Measurements from ENCODE around the gene GRID1.

GRCh38 chr10:86413046-86413728 is 46.6 kb upstream of the GRID1 start:
- TF ChIP-seq, protein P1, sequence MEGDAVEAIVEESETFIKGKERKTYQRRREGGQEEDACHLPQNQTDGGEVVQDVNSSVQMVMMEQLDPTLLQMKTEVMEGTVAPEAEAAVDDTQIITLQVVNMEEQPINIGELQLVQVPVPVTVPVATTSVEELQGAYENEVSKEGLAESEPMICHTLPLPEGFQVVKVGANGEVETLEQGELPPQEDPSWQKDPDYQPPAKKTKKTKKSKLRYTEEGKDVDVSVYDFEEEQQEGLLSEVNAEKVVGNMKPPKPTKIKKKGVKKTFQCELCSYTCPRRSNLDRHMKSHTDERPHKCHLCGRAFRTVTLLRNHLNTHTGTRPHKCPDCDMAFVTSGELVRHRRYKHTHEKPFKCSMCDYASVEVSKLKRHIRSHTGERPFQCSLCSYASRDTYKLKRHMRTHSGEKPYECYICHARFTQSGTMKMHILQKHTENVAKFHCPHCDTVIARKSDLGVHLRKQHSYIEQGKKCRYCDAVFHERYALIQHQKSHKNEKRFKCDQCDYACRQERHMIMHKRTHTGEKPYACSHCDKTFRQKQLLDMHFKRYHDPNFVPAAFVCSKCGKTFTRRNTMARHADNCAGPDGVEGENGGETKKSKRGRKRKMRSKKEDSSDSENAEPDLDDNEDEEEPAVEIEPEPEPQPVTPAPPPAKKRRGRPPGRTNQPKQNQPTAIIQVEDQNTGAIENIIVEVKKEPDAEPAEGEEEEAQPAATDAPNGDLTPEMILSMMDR (IDR thresholded peaks at IDR 0.05 in 2 of 3, conservative IDR thresholded peaks at IDR 0.05 in 1 of 3; ENCODE audit: control insufficient read depth in 2 of 3, extremely low read depth in 1 of 3, insufficient read depth in 1 of 3, low read depth in 3 of 3, low read length in 3 of 3): no peak
- TF ChIP-seq SIX5 (IDR thresholded peaks at IDR 0.05; ENCODE audit: low read depth, low read length, severe bottlenecking): no peak
- no peak for TF ChIP-seq ATF3 (IDR thresholded peaks at IDR 0.05; ENCODE audit: borderline replicate concordance, extremely low read depth, low read depth, low read length)
- TF ChIP-seq POLR2AphosphoS5 (IDR thresholded peaks at IDR 0.05; ENCODE audit: low read length): no peak
- no peak for TF ChIP-seq HDGF (IDR thresholded peaks at IDR 0.05)
- TF ChIP-seq, protein P2, sequence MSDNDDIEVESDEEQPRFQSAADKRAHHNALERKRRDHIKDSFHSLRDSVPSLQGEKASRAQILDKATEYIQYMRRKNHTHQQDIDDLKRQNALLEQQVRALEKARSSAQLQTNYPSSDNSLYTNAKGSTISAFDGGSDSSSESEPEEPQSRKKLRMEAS (IDR thresholded peaks at IDR 0.05; ENCODE audit: low read depth, low read length): no peak
